A549 treated with dexamethasone at 1 μM for 4 hours (cell line): ENCODE results near the gene VRTN. TPM values are rescaled to one million over a fixed set of nuclear protein-coding genes. Genes with fewer than 3 reads are reported as not detected.

Experiments used
- total RNA-seq: library from RNA; stranded (reverse); fragments of 200-300 nt; extraction: Qiagen RNA extraction; gene quantifications from 5 replicates; pipeline ENCODE4 v1.2.3, GENCODE V29; 2022

Gene VRTN, protein sequence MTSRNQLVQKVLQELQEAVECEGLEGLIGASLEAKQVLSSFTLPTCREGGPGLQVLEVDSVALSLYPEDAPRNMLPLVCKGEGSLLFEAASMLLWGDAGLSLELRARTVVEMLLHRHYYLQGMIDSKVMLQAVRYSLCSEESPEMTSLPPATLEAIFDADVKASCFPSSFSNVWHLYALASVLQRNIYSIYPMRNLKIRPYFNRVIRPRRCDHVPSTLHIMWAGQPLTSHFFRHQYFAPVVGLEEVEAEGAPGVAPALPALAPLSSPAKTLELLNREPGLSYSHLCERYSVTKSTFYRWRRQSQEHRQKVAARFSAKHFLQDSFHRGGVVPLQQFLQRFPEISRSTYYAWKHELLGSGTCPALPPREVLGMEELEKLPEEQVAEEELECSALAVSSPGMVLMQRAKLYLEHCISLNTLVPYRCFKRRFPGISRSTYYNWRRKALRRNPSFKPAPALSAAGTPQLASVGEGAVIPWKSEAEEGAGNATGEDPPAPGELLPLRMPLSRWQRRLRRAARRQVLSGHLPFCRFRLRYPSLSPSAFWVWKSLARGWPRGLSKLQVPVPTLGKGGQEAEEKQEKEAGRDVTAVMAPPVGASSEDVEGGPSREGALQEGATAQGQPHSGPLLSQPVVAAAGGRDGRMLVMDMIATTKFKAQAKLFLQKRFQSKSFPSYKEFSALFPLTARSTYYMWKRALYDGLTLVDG
- total RNA-seq: 0.08 TPM in 1 of 5 replicates, not detected in the others

DNA sequence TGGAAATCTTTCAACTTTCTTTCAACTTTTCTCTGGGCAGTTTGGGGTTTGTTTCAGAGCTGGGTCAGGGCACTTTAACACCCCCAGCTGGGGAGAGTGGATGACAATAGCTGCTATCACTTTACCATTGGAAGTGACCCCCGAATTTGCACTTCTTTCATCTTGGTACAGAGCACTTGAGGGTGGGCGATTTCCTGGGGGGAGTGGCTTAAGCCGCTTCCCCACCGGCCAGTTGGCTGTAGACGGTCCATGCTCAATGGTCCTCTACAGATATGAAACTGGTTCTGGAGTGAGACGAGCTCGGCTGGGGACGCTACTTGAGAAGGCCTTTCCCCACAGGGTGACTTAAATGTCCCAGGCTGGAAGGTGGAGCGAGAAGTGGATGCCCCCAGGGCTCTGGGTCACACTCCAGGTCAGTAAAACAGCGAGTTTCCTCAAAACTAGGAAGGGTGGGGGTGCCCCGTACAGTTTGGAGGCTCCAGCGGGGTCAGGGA is at the start of gene VRTN:
Gene VRTN, plus strand, starts transcription at position 231 of the 494 bp plus-strand sequence. CDS start 8,313 bp downstream, outside the sequence.

DNA sequence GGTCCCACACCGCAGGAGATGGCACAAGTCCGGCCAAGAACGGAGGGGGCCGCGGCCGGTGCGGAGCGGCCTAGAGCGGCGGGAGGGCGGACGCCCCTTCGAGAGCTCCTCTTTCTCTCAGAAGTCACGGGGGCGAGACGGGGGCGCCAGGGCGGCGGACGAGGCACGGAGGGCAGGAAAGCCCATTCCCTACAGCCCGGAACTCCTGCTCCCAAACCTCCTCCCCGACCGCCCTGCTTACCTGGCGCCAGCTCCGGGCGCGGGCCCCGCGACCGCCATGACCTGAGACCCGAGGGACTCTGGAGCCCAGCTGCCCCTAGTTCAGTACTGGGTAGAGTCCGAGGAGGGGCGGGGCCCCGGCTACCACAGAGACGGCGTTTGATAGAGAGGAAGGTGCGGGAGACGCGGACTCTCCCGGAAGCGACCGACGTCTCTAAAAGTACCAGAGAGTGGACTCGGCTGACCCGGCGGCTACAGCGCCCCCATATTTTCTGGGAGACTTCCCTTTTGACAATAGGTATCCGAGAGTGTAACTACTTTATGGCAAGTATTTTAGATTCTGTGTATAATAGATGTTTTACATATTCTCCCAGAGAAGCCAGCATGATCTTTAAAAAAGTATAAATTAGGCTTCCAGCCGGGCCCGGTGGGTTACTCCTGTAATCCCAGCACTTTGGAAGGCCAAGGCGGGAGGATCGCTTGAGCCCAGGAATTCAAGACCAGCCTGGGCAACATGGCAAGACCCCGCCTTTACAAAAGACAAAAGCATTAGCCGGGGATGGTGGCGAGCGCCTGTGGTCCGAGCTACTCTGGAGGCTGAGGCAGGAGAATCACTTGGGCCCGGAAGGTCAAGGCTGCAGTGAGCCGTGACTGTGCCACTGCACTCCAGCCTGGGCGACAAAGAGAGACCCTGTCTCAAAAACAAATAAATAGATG is 45.4 kb upstream of the VRTN start, which contains the start of gene ABCD4:
Gene ABCD4, minus strand, starts transcription at position 301 of the 936 bp plus-strand sequence. Its CDS starts 22 bp downstream, at position 279.

Other genes starting within 250 kb of the VRTN start
- not detected in 5 replicates for gene VSX2, start 109.0 kb upstream of the VRTN start, total RNA-seq
- gene ABCD4, start 45.5 kb upstream of the VRTN start, total RNA-seq: 27.1 to 33.9 TPM (median 31.0 TPM) in 5 replicates
- not detected in 5 replicates for gene SYNDIG1L, start 77.7 kb downstream of the VRTN start, total RNA-seq
- gene NPC2, start 144.8 kb downstream of the VRTN start, total RNA-seq: 221 to 310 TPM (median 247 TPM) in 5 replicates
- 34.9 to 39.5 TPM (median 37.1 TPM) in 5 replicates for gene ISCA2, start 145.3 kb downstream of the VRTN start, total RNA-seq